Duodenal mucosa (tissue), 2 donors: ENCODE data around the gene ETFRF1.

Experiments used
- H3K27ac ChIP-seq: one replicate; pipeline ENCODE4 v1.7.0; 2013; ENCODE audit warnings: low read depth, low read length
- H3K27me3 ChIP-seq, 2 donors: one replicate each; pipeline ENCODE4 v1.7.0; 2013; ENCODE audit warnings: low read length in 2 of 2, control low read depth in 1 of 2; ENCODE audit not compliant: insufficient read depth in 2 of 2, control insufficient read depth in 1 of 2
- H3K36me3 ChIP-seq, 2 donors: one replicate each; pipeline ENCODE4 v1.7.0; 2013; ENCODE audit warnings: low read length in 2 of 2, control low read depth in 1 of 2; ENCODE audit not compliant: insufficient read depth in 2 of 2, control insufficient read depth in 1 of 2
- H3K4me1 ChIP-seq, 2 donors: one replicate each; pipeline ENCODE4 v1.7.0; 2013; ENCODE audit warnings: low read length in 2 of 2, control low read depth in 1 of 2; ENCODE audit not compliant: insufficient read depth in 2 of 2, control insufficient read depth in 1 of 2
- H3K4me3 ChIP-seq, 2 donors: one replicate each; pipeline ENCODE4 v1.7.0; 2013; ENCODE audit warnings: low read length in 2 of 2, low read depth in 1 of 2
- H3K9ac ChIP-seq, 2 donors: one replicate each; pipeline ENCODE4 v1.7.0; 2013; ENCODE audit warnings: low read length in 2 of 2, low read depth in 1 of 2
- H3K9me3 ChIP-seq, 2 donors: one replicate each; pipeline ENCODE4 v1.7.0; 2013; ENCODE audit warnings: low read length in 2 of 2, control low read depth in 1 of 2; ENCODE audit not compliant: control insufficient read depth in 1 of 2

ETFRF1 gene

GRCh38 chr12:25249931-25250738 lies 55.1 kb downstream of the ETFRF1 start:
- H3K36me3 ChIP-seq = peaks cover 0 to under 1% of the 10 kb centered on the region in 2 donors
- H3K27me3 ChIP-seq = no peaks in the 10 kb centered on the region
- H3K27ac ChIP-seq = peak overlapping the region; percentile 87
- peak overlapping the region; percentile 70 to 96 for H3K4me3 ChIP-seq
- H3K9ac ChIP-seq = peak overlapping the region; percentile 40 to 88
- no peaks in the 10 kb centered on the region for H3K9me3 ChIP-seq
- peaks cover 0 to under 1% of the 10 kb centered on the region in 2 donors for H3K4me1 ChIP-seq

GRCh38 chr12:25250744-25251730 lies 56.0 kb downstream of the ETFRF1 start, which contains the start of gene KRAS:
Gene KRAS (minus strand): TSS chr12:25250929.
- Histone ChIP-seq H3K36me3 (no peaks in the 10 kb centered on the region), H3K9me3 (no peaks in the 10 kb centered on the region), H3K9ac (peak within 1 kb of the TSS; percentile 52 to 88), H3K4me3 (peak within 1 kb of the TSS; percentile 75 to 96), H3K27me3 (no peaks in the 10 kb centered on the region), H3K4me1 (peaks cover 0 to 10% of the 10 kb centered on the region in 2 donors), H3K27ac (peak within 1 kb of the TSS; percentile 87)

- no peak overlapping the region for H3K27ac ChIP-seq
- no peaks in the 10 kb centered on the region for H3K36me3 ChIP-seq
- peaks cover 0 to 11% of the 10 kb centered on the region in 2 donors for H3K4me1 ChIP-seq
- H3K9ac ChIP-seq = peak overlapping the region; percentile 40 to 52
- no peaks in the 10 kb centered on the region for H3K9me3 ChIP-seq
- peak overlapping the region; percentile 53 to 75 for H3K4me3 ChIP-seq
- H3K27me3 ChIP-seq = no peaks in the 10 kb centered on the region
Observed at GRCh38 chr12:25251769-25252168, 56.7 kb downstream of the ETFRF1 start.

GRCh38 chr12:25252946-25253345 lies 57.9 kb downstream of the ETFRF1 start:
- Histone ChIP-seq H3K4me3 (no peak overlapping the region), H3K27me3 (no peaks in the 10 kb centered on the region), H3K27ac (no peak overlapping the region), H3K9ac (no peak overlapping the region), H3K36me3 (no peaks in the 10 kb centered on the region), H3K9me3 (no peaks in the 10 kb centered on the region), H3K4me1 (peaks cover 0 to 11% of the 10 kb centered on the region in 2 donors)

GRCh38 chr12:25253371-25254068 lies 58.5 kb downstream of the ETFRF1 start:
- Histone ChIP-seq H3K27me3 (no peaks in the 10 kb centered on the region), H3K27ac (no peak overlapping the region), H3K9ac (no peak overlapping the region), H3K36me3 (no peaks in the 10 kb centered on the region), H3K9me3 (no peaks in the 10 kb centered on the region), H3K4me3 (no peak overlapping the region), H3K4me1 (peaks cover 0 to 11% of the 10 kb centered on the region in 2 donors)

GRCh38 chr12:25254271-25254880 lies 59.3 kb downstream of the ETFRF1 start:
- no peaks in the 10 kb centered on the region for H3K27me3 ChIP-seq
- H3K36me3 ChIP-seq = no peaks in the 10 kb centered on the region
- H3K9me3 ChIP-seq = no peaks in the 10 kb centered on the region
- H3K27ac ChIP-seq = no peak overlapping the region
- H3K4me1 ChIP-seq = peaks cover 0 to 11% of the 10 kb centered on the region in 2 donors
- H3K9ac ChIP-seq = no peak overlapping the region
- H3K4me3 ChIP-seq = no peak overlapping the region
